ENCODE measurements around the gene ATP2B3. TPM values are rescaled to one million over a fixed set of nuclear protein-coding genes. Genes with fewer than 3 reads are reported as not detected.

The ATP2B3 gene
- total and polyA plus RNA-seq, 2 of the 4 experiments (the other 2 are of a cell fraction), result under 0.01 to 0.03 TPM

- intact Hi-C loops (cut with micrococcal nuclease), result no loop called here
- Histone ChIP-seq H3K9ac (ENCODE audit: low read depth, low read length) (no peak overlapping the region), H3K27me3 (ENCODE audit: control insufficient read depth, insufficient read depth, low read length) (peaks cover 25% of the 10 kb centered on the region; the same call in 1 of the 2 replicates), H3K27ac (ENCODE audit: insufficient read depth, low read length) (no peak overlapping the region), H3K56ac (ENCODE audit: extremely low read depth, insufficient read depth, low read length) (no peak overlapping the region), H4K20me1 (ENCODE audit: insufficient read depth, low read length) (no peaks in the 10 kb centered on the region), H3K36me3 (ENCODE audit: control insufficient read depth, insufficient read depth, low read length) (no peaks in the 10 kb centered on the region), H3K4me2 (ENCODE audit: low read depth, low read length) (no peak overlapping the region), H4K8ac (ENCODE audit: low read depth in 2 of 2, low read length in 2 of 2) (no peak overlapping the region), H2AK5ac (ENCODE audit: low read depth, low read length) (no peak overlapping the region), H3K4me3 (ENCODE audit: insufficient read depth, low read depth, low read length) (no peak overlapping the region), H3K9me1 (ENCODE audit: insufficient read depth, low read length) (no peaks in the 10 kb centered on the region; the same call in 1 of the 2 replicates), H3K23ac (ENCODE audit: low read depth, low read length) (no peak overlapping the region), H2BK120ac (ENCODE audit: low read depth, low read length) (no peak overlapping the region), H2BK5ac (ENCODE audit: low read depth, low read length, poor library complexity, severe bottlenecking) (no peak overlapping the region), H2AK9ac (replicated peaks; ENCODE audit: low read depth, low read length, poor library complexity) (no peak overlapping the region), H3K4me1 (ENCODE audit: control insufficient read depth, insufficient read depth, low read length) (peaks cover 2% of the 10 kb centered on the region; the same call in 1 of the 2 replicates), H2BK20ac (ENCODE audit: low read depth, low read length) (no peak overlapping the region), H3K9me3 (ENCODE audit: control insufficient read depth, insufficient read depth, low read length) (peaks cover 2% of the 10 kb centered on the region; the same call in 1 of the 2 replicates), H4K5ac (ENCODE audit: low read depth, low read length) (no peak overlapping the region), H2AFZ (replicated peaks; ENCODE audit: low read length, poor library complexity) (no peak overlapping the region), H3K14ac (replicated peaks; ENCODE audit: low read depth, low read length) (no peak overlapping the region), H3K18ac (ENCODE audit: low read depth, low read length) (no peak overlapping the region), H3K4ac (ENCODE audit: low read depth, low read length) (no peak overlapping the region), H2BK15ac (ENCODE audit: low read depth, low read length) (no peak overlapping the region), H4K91ac (ENCODE audit: insufficient read depth, low read depth, low read length) (no peak overlapping the region), H3K79me1 (ENCODE audit: low read depth in 1 of 2, low read length in 2 of 2) (no peaks in the 10 kb centered on the region)
- in situ Hi-C loops (cut with MboI; ENCODE audit: low sequenced_read_pairs), result no loop called here
- dilution Hi-C loops (cut with HindIII; ENCODE audit: low sequenced_read_pairs, unreplicated experiment), result no loop called here
- no peak for ATAC-seq (ENCODE audit: low read depth)
- ChIA-PET POLR2A (ENCODE audit: unreplicated experiment) (no interaction called here), CTCF (interaction anchor here (0.7 kb wide), 1 partner anchor 683 kb away, joined by 3 read pairs; no protein-coding TSS in a partner anchor)
- no TSS peak for BruUV-seq (replicated peaks)
- DNase-seq, result no peak
- TF ChIP-seq FOS (IDR thresholded peaks at IDR 0.05; ENCODE audit: low read depth, low read length), result no peak
- TF ChIP-seq RCOR1 (IDR thresholded peaks at IDR 0.05; ENCODE audit: insufficient replicate concordance, low read length), result no peak
- TF ChIP-seq MAZ (IDR thresholded peaks at IDR 0.05; ENCODE audit: borderline replicate concordance, low read depth, low read length), result no peak
- TF ChIP-seq CTCF (conservative IDR thresholded peaks at IDR 0.05; ENCODE audit: low read depth, low read length), result no peak
- no peak for TF ChIP-seq BHLHE40 (IDR thresholded peaks at IDR 0.05; ENCODE audit: low read depth, low read length)
- no peak for TF ChIP-seq SMC3 (IDR thresholded peaks at IDR 0.05; ENCODE audit: low read depth, low read length)
- TF ChIP-seq ELK1 (IDR thresholded peaks at IDR 0.05; ENCODE audit: borderline replicate concordance, low read depth, low read length), result no peak
- no CpG with 5 or more reads among the region's 3 CpGs for WGBS, 2 experiments (ENCODE audit: extremely low coverage in 2 of 2, insufficient read length in 1 of 2)
Observed at GRCh38 chrX:153524234-153524633, 6.8 kb downstream of the ATP2B3 start.
